AG10803 (cell line): ENCODE results near the gene MORN2.

Experiments used
- DNase-seq: peaks from one replicate; pipeline ENCODE4 v3.0.0; 2010; ENCODE audit warnings: low read depth
- H3K4me3 ChIP-seq: 2 replicates; pipeline ENCODE4 v1.5.1; 2011; ENCODE audit warnings: mild to moderate bottlenecking, low read length, control low read depth
- TF ChIP-seq, protein P1 (sequence below): conservative IDR thresholded peaks from 2 replicates; pipeline ENCODE4 v1.5.1; 2011; ENCODE audit warnings: mild to moderate bottlenecking, low read length, control low read depth, inconsistent platforms

The MORN2 gene

DNA sequence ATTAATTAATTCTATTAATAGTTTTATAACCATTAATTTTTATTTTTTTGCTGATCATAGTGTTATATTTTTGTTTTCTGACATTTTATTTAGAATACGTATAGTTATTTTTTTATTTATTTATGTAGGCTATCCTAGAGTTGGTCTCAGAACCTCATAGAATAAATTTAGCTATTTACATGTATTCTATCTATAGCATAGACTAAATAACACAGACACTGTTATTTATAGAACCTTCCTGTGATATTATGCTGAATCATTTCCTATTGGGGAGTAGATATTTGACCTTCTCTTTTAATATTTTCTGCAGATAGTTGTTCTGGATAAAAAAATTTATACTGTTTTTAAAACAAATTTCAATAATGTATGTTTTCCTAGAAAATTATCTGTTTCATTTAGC lies 34.1 kb downstream of the MORN2 start:
- H3K4me3 ChIP-seq = no peak overlapping the region
- DNase-seq = no peak
- TF ChIP-seq, protein P1, sequence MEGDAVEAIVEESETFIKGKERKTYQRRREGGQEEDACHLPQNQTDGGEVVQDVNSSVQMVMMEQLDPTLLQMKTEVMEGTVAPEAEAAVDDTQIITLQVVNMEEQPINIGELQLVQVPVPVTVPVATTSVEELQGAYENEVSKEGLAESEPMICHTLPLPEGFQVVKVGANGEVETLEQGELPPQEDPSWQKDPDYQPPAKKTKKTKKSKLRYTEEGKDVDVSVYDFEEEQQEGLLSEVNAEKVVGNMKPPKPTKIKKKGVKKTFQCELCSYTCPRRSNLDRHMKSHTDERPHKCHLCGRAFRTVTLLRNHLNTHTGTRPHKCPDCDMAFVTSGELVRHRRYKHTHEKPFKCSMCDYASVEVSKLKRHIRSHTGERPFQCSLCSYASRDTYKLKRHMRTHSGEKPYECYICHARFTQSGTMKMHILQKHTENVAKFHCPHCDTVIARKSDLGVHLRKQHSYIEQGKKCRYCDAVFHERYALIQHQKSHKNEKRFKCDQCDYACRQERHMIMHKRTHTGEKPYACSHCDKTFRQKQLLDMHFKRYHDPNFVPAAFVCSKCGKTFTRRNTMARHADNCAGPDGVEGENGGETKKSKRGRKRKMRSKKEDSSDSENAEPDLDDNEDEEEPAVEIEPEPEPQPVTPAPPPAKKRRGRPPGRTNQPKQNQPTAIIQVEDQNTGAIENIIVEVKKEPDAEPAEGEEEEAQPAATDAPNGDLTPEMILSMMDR = no peak

DNA sequence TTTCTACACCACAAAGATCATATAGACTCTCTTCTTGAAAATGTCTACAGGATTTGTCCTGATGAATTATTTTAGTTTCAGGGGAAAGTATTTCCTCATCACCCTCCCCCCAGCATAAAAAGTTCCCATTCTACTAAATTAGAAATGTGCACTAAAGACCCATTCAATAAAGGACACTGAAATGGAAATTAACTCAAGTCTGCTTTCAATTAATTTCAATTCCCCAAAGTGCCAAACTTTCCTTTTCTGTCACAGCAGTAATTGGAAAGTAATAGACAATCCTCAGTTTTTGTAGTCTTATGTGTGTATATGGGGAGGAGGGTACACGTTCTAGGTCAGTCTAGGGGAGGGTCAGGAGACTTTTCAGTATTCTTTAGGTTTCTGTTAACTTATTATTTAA lies 35.4 kb downstream of the MORN2 start:
- TF ChIP-seq, protein P1 = no peak
- no peak overlapping the region for H3K4me3 ChIP-seq
- no peak for DNase-seq

GRCh38 chr2:38912619-38913018 lies 36.8 kb downstream of the MORN2 start:
- TF ChIP-seq, protein P1 = no peak
- no peak for DNase-seq
- no peak overlapping the region for H3K4me3 ChIP-seq

GRCh38 chr2:38922389-38922788 lies 46.6 kb downstream of the MORN2 start:
- no peak for DNase-seq
- H3K4me3 ChIP-seq = no peak overlapping the region
- TF ChIP-seq, protein P1 = no peak

DNA sequence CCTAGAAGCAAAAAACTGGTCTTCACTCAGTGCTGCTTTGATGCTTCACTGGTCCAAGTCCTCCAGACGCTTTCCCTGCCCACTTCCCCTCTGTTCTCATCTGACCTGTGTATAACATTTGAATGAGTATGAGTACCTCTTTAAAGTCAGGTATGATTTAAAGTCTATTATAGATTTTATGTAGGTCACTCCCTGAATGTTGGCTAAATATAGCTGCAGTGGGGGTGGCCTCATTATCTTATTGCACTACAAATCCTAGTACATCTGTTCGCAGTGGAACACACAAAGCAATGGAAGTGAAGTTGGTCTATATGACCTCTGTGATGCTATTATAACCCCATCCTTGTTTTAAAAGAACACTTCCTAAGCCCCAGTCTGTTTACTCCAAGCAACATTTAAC lies 47.1 kb downstream of the MORN2 start:
- TF ChIP-seq, protein P1 = no peak
- no peak overlapping the region for H3K4me3 ChIP-seq
- DNase-seq = no peak

- no peak for DNase-seq
- H3K4me3 ChIP-seq = no peak overlapping the region
- TF ChIP-seq, protein P1 = no peak
Measured at GRCh38 chr2:38925982-38926381, 50.2 kb downstream of the MORN2 start.

- TF ChIP-seq, protein P1 = no peak
- no peak for DNase-seq
- H3K4me3 ChIP-seq = no peak overlapping the region
Measured at GRCh38 chr2:38930600-38930999, 54.8 kb downstream of the MORN2 start.
